Gastroesophageal sphincter (tissue), 3 donors: Measurements from ENCODE around the gene MCMBP.

Experiments used
- CTCF ChIP-seq, 4 experiments: fragments of 200-600 bp in 2 of 4; fragments of 450-650 bp in 2 of 4; sonication (generic) in 1 of 4; IDR thresholded peaks; one replicate each; pipeline ENCODE4 v1.5.1; 2017 to 2019; ENCODE audit warnings: antibody characterized with exemption in 4 of 4, mild to moderate bottlenecking in 2 of 4, moderate library complexity in 2 of 4
- POLR2A ChIP-seq, 2 donors: fragments of 450-650 bp; IDR thresholded peaks; one replicate each; pipeline ENCODE4 v1.6.1; 2017; ENCODE audit warnings: antibody characterized with exemption in 2 of 2, mild to moderate bottlenecking in 2 of 2, moderate library complexity in 1 of 2
- POLR2AphosphoS5 ChIP-seq: sonication (generic); formaldehyde crosslinking; IDR thresholded peaks from one replicate; pipeline ENCODE4 v1.6.1; 2017; ENCODE audit warnings: antibody characterized with exemption

GRCh38 chr10:119865699-119866240 is 6.9 kb downstream of the MCMBP start:
- no peak for TF ChIP-seq POLR2AphosphoS5
- TF ChIP-seq CTCF (IDR thresholded peaks at IDR 0.05), result no peak
- no peak for TF ChIP-seq POLR2A (IDR thresholded peaks at IDR 0.05)
